Mesothelial cell of epicardium (in vitro differentiated cells): ENCODE measurements around the gene PALLD. TPM values are rescaled to one million over a fixed set of nuclear protein-coding genes. Genes with fewer than 3 reads are reported as not detected.

Source experiments
- DNase-seq, 2 experiments: peaks; one replicate each; pipeline ENCODE4 v3.0.0; 2021; ENCODE audit warnings: low spot score in 2 of 2; ENCODE audit not compliant: unreplicated experiment in 2 of 2
- H3K27ac Mint-ChIP-seq: 2 replicates; pipeline ENCODE4 v1.8.0; 2021; ENCODE audit warnings: mixed read lengths
- H3K27me3 Mint-ChIP-seq: 2 replicates; pipeline ENCODE4 v1.8.0; 2021; ENCODE audit warnings: low read depth, mixed read lengths
- H3K36me3 Mint-ChIP-seq: 2 replicates; pipeline ENCODE4 v1.8.0; 2021; ENCODE audit warnings: mixed read lengths
- H3K4me1 Mint-ChIP-seq: 2 replicates; pipeline ENCODE4 v1.8.0; 2021; ENCODE audit warnings: mixed read lengths
- H3K4me3 Mint-ChIP-seq: 2 replicates; pipeline ENCODE4 v1.8.0; 2021; ENCODE audit warnings: mild to moderate bottlenecking, moderate library complexity, mixed read lengths
- H3K9me3 Mint-ChIP-seq: 2 replicates; pipeline ENCODE4 v1.8.0; 2021; ENCODE audit warnings: mixed read lengths
- total RNA-seq: library from RNA; stranded (reverse); gene quantifications from 3 replicates; pipeline ENCODE4 v1.2.1, GENCODE V29; 2021
- TF ChIP-seq, protein P1 (sequence below): fragments of 200-600 bp; sonication (generic); IDR thresholded peaks from one replicate; pipeline ENCODE4 v1.5.0; 2021; ENCODE audit warnings: antibody characterized with exemption; ENCODE audit not compliant: unreplicated experiment

PALLD gene
- total RNA-seq, 1 donor from 2014 or later, result 158 TPM

- H3K27me3 Mint-ChIP-seq, result no peaks in the 10 kb centered on the region
- H3K4me1 Mint-ChIP-seq, result peaks cover 9% of the 10 kb centered on the region
- DNase-seq, result no peak
- TF ChIP-seq, protein P1, sequence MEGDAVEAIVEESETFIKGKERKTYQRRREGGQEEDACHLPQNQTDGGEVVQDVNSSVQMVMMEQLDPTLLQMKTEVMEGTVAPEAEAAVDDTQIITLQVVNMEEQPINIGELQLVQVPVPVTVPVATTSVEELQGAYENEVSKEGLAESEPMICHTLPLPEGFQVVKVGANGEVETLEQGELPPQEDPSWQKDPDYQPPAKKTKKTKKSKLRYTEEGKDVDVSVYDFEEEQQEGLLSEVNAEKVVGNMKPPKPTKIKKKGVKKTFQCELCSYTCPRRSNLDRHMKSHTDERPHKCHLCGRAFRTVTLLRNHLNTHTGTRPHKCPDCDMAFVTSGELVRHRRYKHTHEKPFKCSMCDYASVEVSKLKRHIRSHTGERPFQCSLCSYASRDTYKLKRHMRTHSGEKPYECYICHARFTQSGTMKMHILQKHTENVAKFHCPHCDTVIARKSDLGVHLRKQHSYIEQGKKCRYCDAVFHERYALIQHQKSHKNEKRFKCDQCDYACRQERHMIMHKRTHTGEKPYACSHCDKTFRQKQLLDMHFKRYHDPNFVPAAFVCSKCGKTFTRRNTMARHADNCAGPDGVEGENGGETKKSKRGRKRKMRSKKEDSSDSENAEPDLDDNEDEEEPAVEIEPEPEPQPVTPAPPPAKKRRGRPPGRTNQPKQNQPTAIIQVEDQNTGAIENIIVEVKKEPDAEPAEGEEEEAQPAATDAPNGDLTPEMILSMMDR, result no peak
- no peak overlapping the region for H3K27ac Mint-ChIP-seq
- H3K36me3 Mint-ChIP-seq, result peaks cover 17% of the 10 kb centered on the region
- no peak overlapping the region for H3K4me3 Mint-ChIP-seq
- H3K9me3 Mint-ChIP-seq, result no peaks in the 10 kb centered on the region
These were observed 412.0 kb downstream of the PALLD start for GRCh38 chr4:168908851-168909273.

GRCh38 chr4:168914095-168914494 lies 417.2 kb downstream of the PALLD start:
- Mint-ChIP-seq H3K9me3 (no peaks in the 10 kb centered on the region), H3K4me3 (no peak overlapping the region), H3K36me3 (peaks cover 16% of the 10 kb centered on the region), H3K4me1 (peaks cover 7% of the 10 kb centered on the region), H3K27me3 (no peaks in the 10 kb centered on the region), H3K27ac (no peak overlapping the region)
- TF ChIP-seq, protein P1, result no peak
- no peak for DNase-seq

GRCh38 chr4:168917138-168917779 lies 420.4 kb downstream of the PALLD start:
- H3K36me3 Mint-ChIP-seq, result peaks cover 13% of the 10 kb centered on the region
- H3K4me3 Mint-ChIP-seq, result no peak overlapping the region
- DNase-seq, result no peak
- no peaks in the 10 kb centered on the region for H3K27me3 Mint-ChIP-seq
- H3K9me3 Mint-ChIP-seq, result no peaks in the 10 kb centered on the region
- TF ChIP-seq, protein P1, result peak; percentile 65
- peaks cover 21% of the 10 kb centered on the region for H3K4me1 Mint-ChIP-seq
- H3K27ac Mint-ChIP-seq, result peak overlapping the region; percentile 37

GRCh38 chr4:168919706-168920324 lies 423.0 kb downstream of the PALLD start:
- Mint-ChIP-seq H3K4me1 (peaks cover 21% of the 10 kb centered on the region), H3K9me3 (no peaks in the 10 kb centered on the region), H3K27me3 (no peaks in the 10 kb centered on the region), H3K4me3 (no peak overlapping the region), H3K27ac (peak overlapping the region; percentile 88), H3K36me3 (peaks cover 17% of the 10 kb centered on the region)
- TF ChIP-seq, protein P1, result no peak
- DNase-seq, result no peak

GRCh38 chr4:168920441-168921065 lies 423.7 kb downstream of the PALLD start:
- peaks cover 21% of the 10 kb centered on the region for H3K4me1 Mint-ChIP-seq
- no peak overlapping the region for H3K4me3 Mint-ChIP-seq
- H3K27ac Mint-ChIP-seq, result peak overlapping the region; percentile 88
- DNase-seq, result no peak
- no peaks in the 10 kb centered on the region for H3K27me3 Mint-ChIP-seq
- TF ChIP-seq, protein P1, result no peak
- H3K9me3 Mint-ChIP-seq, result no peaks in the 10 kb centered on the region
- H3K36me3 Mint-ChIP-seq, result peaks cover 23% of the 10 kb centered on the region
